ENCODE results near the gene KDM6A.
"Not testable (repeated sequence)": the region's sequence is repeated elsewhere in the genome, so short reads cannot be mapped to it uniquely, and the experiment has no call there.

KDM6A gene

GRCh38 chrX:45024501-45024900 is 151.5 kb downstream of the KDM6A start:
- H3K27ac ChIP-seq = no peak overlapping the region
- DNase-seq = no peak
- H3K27me3 ChIP-seq (replicated peaks) = no peaks in the 10 kb centered on the region
- in situ Hi-C loops (cut with HindIII; ENCODE audit: low pct_ligation_motif_present, low sequenced_read_pairs) = no loop called here
- no peak overlapping the region for H3K4me3 ChIP-seq (ENCODE audit: low read depth, low read length)
- no peaks in the 10 kb centered on the region for H3K36me3 ChIP-seq (replicated peaks)
- TF ChIP-seq CTCF (IDR thresholded peaks at IDR 0.05; ENCODE audit: low read depth, low read length, missing control alignments) = no peak

GRCh38 chrX:45026036-45026435 is 153.0 kb downstream of the KDM6A start:
- DNase-seq = no peak
- Histone ChIP-seq H3K27ac (no peak overlapping the region), H3K36me3 (replicated peaks) (no peaks in the 10 kb centered on the region), H3K4me3 (ENCODE audit: low read depth, low read length) (no peak overlapping the region), H3K27me3 (replicated peaks) (no peaks in the 10 kb centered on the region)
- TF ChIP-seq CTCF (IDR thresholded peaks at IDR 0.05; ENCODE audit: low read depth, low read length, missing control alignments) = no peak
- in situ Hi-C loops (cut with HindIII; ENCODE audit: low pct_ligation_motif_present, low sequenced_read_pairs) = no loop called here

GRCh38 chrX:45031830-45032378 is 158.9 kb downstream of the KDM6A start:
- DNase-seq = no peak
- in situ Hi-C loops (cut with HindIII; ENCODE audit: low pct_ligation_motif_present, low sequenced_read_pairs) = no loop called here
- H3K27me3 ChIP-seq (replicated peaks) = no peaks in the 10 kb centered on the region

GRCh38 chrX:45035071-45035470 is 162.1 kb downstream of the KDM6A start:
- TF ChIP-seq CTCF (IDR thresholded peaks at IDR 0.05; ENCODE audit: low read depth, low read length, missing control alignments) = no peak
- Histone ChIP-seq H3K36me3 (replicated peaks) (no peaks in the 10 kb centered on the region), H3K27me3 (replicated peaks) (no peaks in the 10 kb centered on the region), H3K27ac (no peak overlapping the region), H3K4me3 (ENCODE audit: low read depth, low read length) (no peak overlapping the region)
- in situ Hi-C loops (cut with HindIII; ENCODE audit: low pct_ligation_motif_present, low sequenced_read_pairs) = no loop called here
- no peak for DNase-seq

More at GRCh38 chrX:45031830-45032378, 158.9 kb downstream of the KDM6A start:
- no peak overlapping the region for H3K4me3 ChIP-seq (ENCODE audit: low read depth, low read length)
- H3K27ac ChIP-seq = no peak overlapping the region
- no peaks in the 10 kb centered on the region for H3K36me3 ChIP-seq (replicated peaks)
- TF ChIP-seq CTCF (IDR thresholded peaks at IDR 0.05; ENCODE audit: low read depth, low read length, missing control alignments) = no peak

GRCh38 chrX:45036161-45036560 is 163.2 kb downstream of the KDM6A start:
- Histone ChIP-seq H3K27ac (no peak overlapping the region), H3K4me3 (ENCODE audit: low read depth, low read length) (no peak overlapping the region), H3K36me3 (replicated peaks) (no peaks in the 10 kb centered on the region), H3K27me3 (replicated peaks) (no peaks in the 10 kb centered on the region)
- in situ Hi-C loops (cut with HindIII; ENCODE audit: low pct_ligation_motif_present, low sequenced_read_pairs) = no loop called here
- no peak for TF ChIP-seq CTCF (IDR thresholded peaks at IDR 0.05; ENCODE audit: low read depth, low read length, missing control alignments)
- no peak for DNase-seq

GRCh38 chrX:45040137-45040536 is 167.1 kb downstream of the KDM6A start:
- H3K27me3 ChIP-seq (replicated peaks); in situ Hi-C loops (cut with HindIII; ENCODE audit: low pct_ligation_motif_present, low sequenced_read_pairs); H3K36me3 ChIP-seq (replicated peaks); H3K4me3 ChIP-seq (ENCODE audit: low read depth, low read length); DNase-seq; H3K27ac ChIP-seq: not testable (repeated sequence)

All from brain microvascular endothelial cell (primary cell).